Osteocyte (in vitro differentiated cells): ENCODE data around the gene ACOT7. TPM values are rescaled to one million over a fixed set of nuclear protein-coding genes. Genes with fewer than 3 reads are reported as not detected.

Source experiments
- DNase-seq: peaks from one replicate; pipeline ENCODE4 v3.0.0; 2021; ENCODE audit warnings: mixed read lengths; ENCODE audit not compliant: unreplicated experiment; ENCODE audit errors: extremely low spot score
- H3K27ac Mint-ChIP-seq: one replicate; pipeline ENCODE4 v1.8.0; 2021; ENCODE audit warnings: mild to moderate bottlenecking, mixed read lengths; ENCODE audit not compliant: unreplicated experiment
- H3K27me3 Mint-ChIP-seq: one replicate; pipeline ENCODE4 v1.8.0; 2021; ENCODE audit warnings: mixed read lengths; ENCODE audit not compliant: unreplicated experiment
- H3K36me3 Mint-ChIP-seq: one replicate; pipeline ENCODE4 v1.8.0; 2021; ENCODE audit warnings: mixed read lengths; ENCODE audit not compliant: unreplicated experiment
- H3K4me1 Mint-ChIP-seq: one replicate; pipeline ENCODE4 v1.8.0; 2021; ENCODE audit warnings: mixed read lengths; ENCODE audit not compliant: unreplicated experiment
- H3K4me3 Mint-ChIP-seq: one replicate; pipeline ENCODE4 v1.8.0; 2021; ENCODE audit warnings: mild to moderate bottlenecking, moderate library complexity, mixed read lengths; ENCODE audit not compliant: unreplicated experiment
- H3K9me3 Mint-ChIP-seq: one replicate; pipeline ENCODE4 v1.8.0; 2021; ENCODE audit warnings: mixed read lengths; ENCODE audit not compliant: unreplicated experiment
- CTCF ChIP-seq: fragments of 200-600 bp; sonication (generic); IDR thresholded peaks from 2 replicates; pipeline ENCODE4 v1.5.0; 2021; ENCODE audit warnings: antibody characterized with exemption, mild to moderate bottlenecking, moderate library complexity
- total RNA-seq: library from RNA; stranded (reverse); gene quantifications from 2 replicates; pipeline ENCODE4 v1.2.1, GENCODE V29; 2021

Gene ACOT7
- total RNA-seq, 1 donor from 2014 or later = 21.8 TPM

- H3K4me3 Mint-ChIP-seq = no peak overlapping the region
- TF ChIP-seq CTCF = no peak
- no peak for DNase-seq
- peaks cover 28% of the 10 kb centered on the region for H3K4me1 Mint-ChIP-seq
- no peaks in the 10 kb centered on the region for H3K27me3 Mint-ChIP-seq
- no peak overlapping the region for H3K27ac Mint-ChIP-seq
- H3K36me3 Mint-ChIP-seq = no peaks in the 10 kb centered on the region
- H3K9me3 Mint-ChIP-seq = no peaks in the 10 kb centered on the region
These were observed 123.2 kb downstream of the ACOT7 start for GRCh38 chr1:6270401-6270800.

GRCh38 chr1:6269720-6270400 is 123.7 kb downstream of the ACOT7 start:
- no peak for TF ChIP-seq CTCF
- Mint-ChIP-seq H3K4me3 (no peak overlapping the region), H3K27me3 (no peaks in the 10 kb centered on the region), H3K9me3 (no peaks in the 10 kb centered on the region), H3K36me3 (no peaks in the 10 kb centered on the region), H3K4me1 (peaks cover 28% of the 10 kb centered on the region), H3K27ac (no peak overlapping the region)
- DNase-seq = no peak

GRCh38 chr1:6269296-6269695 is 124.3 kb downstream of the ACOT7 start:
- no peak for TF ChIP-seq CTCF
- Mint-ChIP-seq H3K9me3 (no peaks in the 10 kb centered on the region), H3K27me3 (no peaks in the 10 kb centered on the region), H3K27ac (no peak overlapping the region), H3K4me3 (no peak overlapping the region), H3K4me1 (peaks cover 28% of the 10 kb centered on the region), H3K36me3 (no peaks in the 10 kb centered on the region)
- DNase-seq = no peak

GRCh38 chr1:6268415-6268814 is 125.2 kb downstream of the ACOT7 start:
- Mint-ChIP-seq H3K4me3 (no peak overlapping the region), H3K27ac (no peak overlapping the region), H3K36me3 (no peaks in the 10 kb centered on the region), H3K4me1 (peaks cover 24% of the 10 kb centered on the region), H3K9me3 (no peaks in the 10 kb centered on the region), H3K27me3 (no peaks in the 10 kb centered on the region)
- TF ChIP-seq CTCF = no peak
- DNase-seq = no peak

- H3K36me3 Mint-ChIP-seq = no peaks in the 10 kb centered on the region
- H3K27ac Mint-ChIP-seq = no peak overlapping the region
- DNase-seq = no peak
- peaks cover 18% of the 10 kb centered on the region for H3K4me1 Mint-ChIP-seq
- TF ChIP-seq CTCF = no peak
- no peaks in the 10 kb centered on the region for H3K9me3 Mint-ChIP-seq
- no peak overlapping the region for H3K4me3 Mint-ChIP-seq
- no peaks in the 10 kb centered on the region for H3K27me3 Mint-ChIP-seq
These were observed 125.8 kb downstream of the ACOT7 start for GRCh38 chr1:6267686-6268322.
